ENCODE results near the gene METTL8.

- TF ChIP-seq CTCF (IDR thresholded peaks at IDR 0.05), result no peak
- no peak for TF ChIP-seq HOXA7 (CRISPR knock-in tag; IDR thresholded peaks at IDR 0.05)
- TF ChIP-seq, protein P1, sequence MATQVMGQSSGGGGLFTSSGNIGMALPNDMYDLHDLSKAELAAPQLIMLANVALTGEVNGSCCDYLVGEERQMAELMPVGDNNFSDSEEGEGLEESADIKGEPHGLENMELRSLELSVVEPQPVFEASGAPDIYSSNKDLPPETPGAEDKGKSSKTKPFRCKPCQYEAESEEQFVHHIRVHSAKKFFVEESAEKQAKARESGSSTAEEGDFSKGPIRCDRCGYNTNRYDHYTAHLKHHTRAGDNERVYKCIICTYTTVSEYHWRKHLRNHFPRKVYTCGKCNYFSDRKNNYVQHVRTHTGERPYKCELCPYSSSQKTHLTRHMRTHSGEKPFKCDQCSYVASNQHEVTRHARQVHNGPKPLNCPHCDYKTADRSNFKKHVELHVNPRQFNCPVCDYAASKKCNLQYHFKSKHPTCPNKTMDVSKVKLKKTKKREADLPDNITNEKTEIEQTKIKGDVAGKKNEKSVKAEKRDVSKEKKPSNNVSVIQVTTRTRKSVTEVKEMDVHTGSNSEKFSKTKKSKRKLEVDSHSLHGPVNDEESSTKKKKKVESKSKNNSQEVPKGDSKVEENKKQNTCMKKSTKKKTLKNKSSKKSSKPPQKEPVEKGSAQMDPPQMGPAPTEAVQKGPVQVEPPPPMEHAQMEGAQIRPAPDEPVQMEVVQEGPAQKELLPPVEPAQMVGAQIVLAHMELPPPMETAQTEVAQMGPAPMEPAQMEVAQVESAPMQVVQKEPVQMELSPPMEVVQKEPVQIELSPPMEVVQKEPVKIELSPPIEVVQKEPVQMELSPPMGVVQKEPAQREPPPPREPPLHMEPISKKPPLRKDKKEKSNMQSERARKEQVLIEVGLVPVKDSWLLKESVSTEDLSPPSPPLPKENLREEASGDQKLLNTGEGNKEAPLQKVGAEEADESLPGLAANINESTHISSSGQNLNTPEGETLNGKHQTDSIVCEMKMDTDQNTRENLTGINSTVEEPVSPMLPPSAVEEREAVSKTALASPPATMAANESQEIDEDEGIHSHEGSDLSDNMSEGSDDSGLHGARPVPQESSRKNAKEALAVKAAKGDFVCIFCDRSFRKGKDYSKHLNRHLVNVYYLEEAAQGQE (IDR thresholded peaks at IDR 0.05), result no peak
These were observed 116.9 kb downstream of the METTL8 start for GRCh38 chr2:171316755-171317337.

Data from A549 (cell line).